K562 (cell line): ENCODE results near the gene FGFR1OP2. TPM values are rescaled to one million over a fixed set of nuclear protein-coding genes. Genes with fewer than 3 reads are reported as not detected.

Experiments
- ATAC-seq: fragments of 200-7000 bp; cut with Tn5 transposase; 3 replicates; pipeline ENCODE4 v1.9.1; 2020; ENCODE audit warnings: moderate library complexity
- BruUV-seq: library from RNA; stranded (reverse); fragments of 400-500 nt; replicated peaks from 2 replicates; lab custom pipeline; 2021; lab: Mats Ljungman, UMichigan
- CTCF ChIA-PET: fragments of 300-600 bp; formaldehyde crosslinking; extraction: SDS; loops from one replicate; lab custom pipeline; 2021; ENCODE audit warnings: low intra/inter-chr PET ratio; lab: Yijun Ruan, JAX
- POLR2A ChIA-PET: fragments of 300-600, 350-650 bp; sonication (Branson Sonifier 250); formaldehyde crosslinking; extraction: SDS; loops from one replicate; lab custom pipeline; 2021; ENCODE audit warnings: antibody characterized with exemption, inconsistent platforms; lab: Yijun Ruan, JAX
- DNase-seq, 4 experiments: peaks; one replicate each; pipeline versions ENCODE4 v3.0.0 to v3.0.0-alpha.2; 2011 to 2018; ENCODE audit warnings: low spot score in 3 of 4, mixed read lengths in 3 of 4; ENCODE audit errors: extremely low read depth in 1 of 4
- FAIRE-seq: peaks from 2 replicates; lab custom pipeline; 2011; peaks lifted over from hg19 to GRCh38; lab: Jason Lieb, UNC
- H2AFZ ChIP-seq: 2 replicates; pipeline ENCODE4 v1.6.0; 2011; ENCODE audit warnings: low read depth, low read length, control low read depth, inconsistent platforms
- H3K27ac ChIP-seq: fragments of 200-600 bp; 3 replicates; pipeline ENCODE4 v1.8.0; 2011; ENCODE audit warnings: low read depth, mild to moderate bottlenecking, control low read depth, inconsistent platforms, low read length, moderate library complexity, mixed read lengths; ENCODE audit errors: extremely low read depth
- H3K27me3 ChIP-seq, 2 experiments: fragments of 300-600 bp in 1 of 2; 2 replicates in 1 of 2; 3 replicates in 1 of 2; pipeline versions ENCODE4 v1.6.0 to v1.8.0; 2011; ENCODE audit warnings: inconsistent platforms in 2 of 2, low read length in 2 of 2, mild to moderate bottlenecking in 1 of 2, mixed read lengths in 1 of 2, moderate library complexity in 1 of 2; ENCODE audit not compliant: control insufficient read depth in 2 of 2, insufficient read depth in 2 of 2
- H3K36me3 ChIP-seq: fragments of 300-600 bp; 3 replicates; pipeline ENCODE4 v1.8.0; 2011; ENCODE audit warnings: mild to moderate bottlenecking, low read length, inconsistent platforms; ENCODE audit not compliant: control insufficient read depth, insufficient read depth
- H3K4me1 ChIP-seq, 2 experiments: fragments of 200-600 bp in 1 of 2; replicated peaks in 1 of 2; 2 replicates in 1 of 2; 3 replicates in 1 of 2; pipeline versions ENCODE4 v1.5.1 to v1.8.0; 2011; ENCODE audit warnings: inconsistent platforms in 2 of 2, low read length in 2 of 2, mild to moderate bottlenecking in 1 of 2, mixed read lengths in 1 of 2, moderate library complexity in 1 of 2; ENCODE audit not compliant: control insufficient read depth in 2 of 2, insufficient read depth in 2 of 2
- H3K4me2 ChIP-seq: 2 replicates; pipeline ENCODE4 v1.6.1; 2011; ENCODE audit warnings: low read length, control low read depth, inconsistent platforms, mixed read lengths; ENCODE audit not compliant: insufficient read depth
- H3K4me3 ChIP-seq: fragments of 200-600 bp; sonication (generic), shearing (Covaris generic); 2 replicates; pipeline ENCODE4 v1.5.1; 2016; ENCODE audit warnings: control low read depth, inconsistent platforms
- H3K79me2 ChIP-seq: fragments of 200-600 bp; 3 replicates; pipeline ENCODE4 v1.8.0; 2011; ENCODE audit warnings: low read length, inconsistent platforms; ENCODE audit not compliant: control insufficient read depth, insufficient read depth
- H3K9ac ChIP-seq, 2 experiments: 2 replicates each; pipeline versions ENCODE4 v1.6.0 to v1.6.1; 2011; ENCODE audit warnings: low read depth in 2 of 2, low read length in 2 of 2, control low read depth in 1 of 2, inconsistent platforms in 1 of 2, mild to moderate bottlenecking in 1 of 2, mixed read lengths in 1 of 2; ENCODE audit not compliant: insufficient read depth in 1 of 2
- H3K9me1 ChIP-seq: one replicate; pipeline ENCODE4 v1.6.0; 2011; ENCODE audit warnings: inconsistent platforms, mild to moderate bottlenecking, low read length, moderate library complexity; ENCODE audit not compliant: control insufficient read depth, insufficient read depth
- H3K9me3 ChIP-seq: replicated peaks from 2 replicates; pipeline ENCODE4 v1.5.1; 2011; ENCODE audit warnings: low read depth, low read length, inconsistent platforms; ENCODE audit not compliant: control insufficient read depth, insufficient read depth
- H4K20me1 ChIP-seq: replicated peaks from 2 replicates; pipeline ENCODE4 v1.6.1; 2011; ENCODE audit warnings: low read length, inconsistent platforms, mixed read lengths; ENCODE audit not compliant: control insufficient read depth, insufficient read depth
- BHLHE40 ChIP-seq: IDR thresholded peaks from 2 replicates; pipeline ENCODE4 v1.6.1; 2011; ENCODE audit warnings: low read length, improper control_type of control experiment
- CBX3 ChIP-seq, 2 experiments: IDR thresholded peaks; 1 replicate in 1 of 2; 2 replicates in 1 of 2; pipeline ENCODE4 v1.6.1; 2012; ENCODE audit warnings: inconsistent platforms in 2 of 2, low read length in 2 of 2, borderline replicate concordance in 1 of 2, control low read depth in 1 of 2
- CREBBP ChIP-seq: IDR thresholded peaks from one replicate; pipeline ENCODE4 v1.6.1; 2012; ENCODE audit warnings: low read depth, mild to moderate bottlenecking, control low read depth, inconsistent platforms, low read length
- KHSRP ChIP-seq: fragments of 450-650 bp; IDR thresholded peaks from 2 replicates; pipeline ENCODE4 v1.6.1; 2017
- RAD21 ChIP-seq, 2 experiments: fragments of 250-450 bp in 1 of 2; fragments of 450-650 bp in 1 of 2; sonication (Bioruptor Pico) in 1 of 2; formaldehyde crosslinking in 1 of 2; IDR thresholded peaks in 1 of 2; conservative IDR thresholded peaks in 1 of 2; 2 replicates each; pipeline versions ENCODE4 v1.4.0 to v1.8.0; 2020 to 2022; ENCODE audit warnings: mild to moderate bottlenecking in 2 of 2, moderate library complexity in 1 of 2
- RBM25 ChIP-seq: fragments of 200-400 bp; formaldehyde crosslinking; IDR thresholded peaks from 2 replicates; pipeline ENCODE4 v1.6.1; 2018; ENCODE audit warnings: low read length, low read depth, moderate library complexity; ENCODE audit not compliant: severe bottlenecking
- WGBS: fragments of 100-300 bp; shearing (Covaris generic); methylation state at CpG from one replicate; pipeline ENCODE4 v1.1.6; 2016; ENCODE audit warnings: low coverage, mixed read lengths; ENCODE audit not compliant: insufficient coverage; ENCODE audit errors: missing lambda C conversion rate; 5-methylcytosine and 5-hydroxymethylcytosine counted together
- in situ Hi-C: fragments of 300-500 bp; cut with MboI; formaldehyde crosslinking; loops from 4 replicates; pipeline ENCODE4 v1.15.0; 2018; ENCODE audit warnings: inconsistent platforms, mixed read lengths
- intact Hi-C: fragments of 100-400 bp; cut with micrococcal nuclease; formaldehyde crosslinking; loops from 2 replicates; pipeline ENCODE4 v1.14.2; 2022
- polyA plus RNA-seq, 8 experiments: library from polyadenylated mRNA; depleted of rRNA in 4 of 8; stranded (reverse) in 5 of 8; unstranded in 3 of 8; fragments of >200 nt; fragmentation: Nextera tagmentation in 2 of 8; fragmentation: Illumina TruSeq in 1 of 8; extraction: Ambion mirVana in 2 of 8; extraction: Trizol in 1 of 8; gene quantifications; 2 replicates each; pipeline versions ENCODE4 v1.2.1 to v1.2.3, GENCODE V29; 2011 to 2014; ENCODE audit warnings: inconsistent platforms in 1 of 8, missing spikeins in 1 of 8
- total RNA-seq, 7 experiments: library from RNA; depleted of rRNA in 6 of 7; stranded (reverse); fragments of >200 nt in 6 of 7; fragmentation: Illumina TruSeq in 2 of 7; extraction: Trizol in 2 of 7; gene quantifications; 2 replicates each; pipeline versions ENCODE4 v1.2.1 to v1.2.3, GENCODE V29; 2011 to 2021; ENCODE audit warnings: low replicate concordance in 1 of 7
- TF ChIP-seq, protein P1 (sequence below), 2 experiments: fragments of 450-650 bp in 1 of 2; sonication (generic) in 1 of 2; formaldehyde crosslinking in 1 of 2; IDR thresholded peaks in 1 of 2; conservative IDR thresholded peaks in 1 of 2; 2 replicates each; pipeline versions ENCODE4 v1.6.1 to v1.8.1; 2016 to 2023; ENCODE audit warnings: mild to moderate bottlenecking in 2 of 2, moderate library complexity in 2 of 2, inconsistent platforms in 1 of 2, missing genetic modification reagents in 1 of 2
- TF ChIP-seq, protein P2 (sequence below): fragments of 450-650 bp; formaldehyde crosslinking; IDR thresholded peaks from 2 replicates; pipeline ENCODE4 v1.4.0; 2020; ENCODE audit warnings: mild to moderate bottlenecking
- TF ChIP-seq, protein P3 (sequence below): IDR thresholded peaks from 3 replicates; pipeline ENCODE4 v1.6.1; 2011; ENCODE audit warnings: borderline replicate concordance, mild to moderate bottlenecking; ENCODE audit not compliant: insufficient read length, insufficient read depth
- TF ChIP-seq, protein P4 (sequence below): sonication (generic); formaldehyde crosslinking; IDR thresholded peaks from 2 replicates; pipeline ENCODE4 v1.4.0; 2020; ENCODE audit warnings: mild to moderate bottlenecking, missing genetic modification reagents
- TF ChIP-seq, protein P5 (sequence below): fragments of 450-650 bp; formaldehyde crosslinking; IDR thresholded peaks from 2 replicates; pipeline ENCODE4 v1.4.0; 2020; ENCODE audit warnings: mild to moderate bottlenecking, mixed read lengths

Gene FGFR1OP2
- total and polyA plus RNA-seq, 9 of the 15 experiments (the other 6 are each of a cell fraction or from before 2014, with no cell fraction given), result 31.6 to 49.0 (median 37.1) TPM

DNA sequence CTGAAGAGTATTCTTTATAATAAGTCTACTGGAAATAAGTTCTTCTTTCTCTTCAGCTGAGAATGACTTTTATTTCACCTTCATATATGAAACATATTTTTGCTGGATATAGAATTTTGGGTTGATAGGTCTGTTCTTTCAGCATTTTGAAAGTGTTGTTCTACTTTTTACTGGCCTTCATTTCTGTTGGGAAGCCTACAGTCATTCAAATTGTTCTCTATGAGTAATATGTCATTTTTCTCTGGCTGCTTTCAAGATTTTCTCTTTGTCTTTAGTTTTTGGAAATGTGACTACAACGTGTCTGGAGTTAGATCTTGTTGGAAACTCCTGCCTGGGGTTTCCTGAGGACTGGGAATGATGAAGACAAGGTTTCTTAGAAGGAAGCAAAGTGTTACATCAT is 10.0 kb downstream of the FGFR1OP2 start (continued):
- TF ChIP-seq, protein P1, sequence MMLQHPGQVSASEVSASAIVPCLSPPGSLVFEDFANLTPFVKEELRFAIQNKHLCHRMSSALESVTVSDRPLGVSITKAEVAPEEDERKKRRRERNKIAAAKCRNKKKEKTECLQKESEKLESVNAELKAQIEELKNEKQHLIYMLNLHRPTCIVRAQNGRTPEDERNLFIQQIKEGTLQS (IDR thresholded peaks at IDR 0.05), result 0 out of 2 replicates have a peak, but pooled peaks have one; percentile 56
- TF ChIP-seq, protein P1 (CRISPR knock-in tag; conservative IDR thresholded peaks at IDR 0.05), result no peak
- TF ChIP-seq CREBBP (no peak), RAD21 (CRISPR knock-in tag; conservative IDR thresholded peaks at IDR 0.05 in 1 of 2, IDR thresholded peaks at IDR 0.05 in 1 of 2) (no peak), RBM25 (peak; percentile 47)
- TF ChIP-seq, all 486 proteins: peak for 2

DNA sequence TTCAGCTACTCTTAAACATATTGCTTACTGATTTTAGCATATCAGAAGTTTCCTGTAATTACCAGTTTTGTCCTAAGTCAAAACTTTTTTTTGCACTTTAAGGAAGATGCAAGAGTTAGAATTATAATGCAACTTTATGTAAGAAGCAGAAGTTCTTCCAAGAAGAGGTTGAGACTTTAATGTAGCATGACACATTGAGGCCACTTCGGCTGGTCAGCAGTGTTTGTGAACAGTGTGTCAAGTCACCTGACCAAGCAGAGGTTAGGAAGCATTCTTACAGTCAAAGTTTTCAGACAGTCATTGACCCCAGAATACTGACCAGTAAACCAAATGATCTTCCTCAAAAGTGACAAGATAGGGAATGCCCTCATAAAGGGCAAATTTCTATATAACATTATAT is 15.2 kb downstream of the FGFR1OP2 start:
- POLR2A ChIA-PET, result interaction anchor here (0.6 kb wide), 1 partner anchor 11 kb away, joined by 3 read pairs; no protein-coding TSS in a partner anchor
- Histone ChIP-seq H3K4me2 (peak overlapping the region; percentile 30; the same call in 1 of the 2 replicates), H3K4me1 (peaks cover 4 to 7% of the 10 kb centered on the region in 2 experiments; a peak in 4 of 5 replicates), H3K36me3 (peaks cover 35% of the 10 kb centered on the region), H3K27me3 (no peaks in the 10 kb centered on the region), H3K9me3 (peaks cover under 1% of the 10 kb centered on the region; the same call in 1 of the 2 replicates), H3K9ac (peak overlapping the region in 1 of 2 experiments; percentile 4; a peak in 1 of 4 replicates), H3K79me2 (peaks cover 64% of the 10 kb centered on the region), H2AFZ (peak overlapping the region; percentile 21; the same call in 1 of the 2 replicates), H3K4me3 (no peak overlapping the region), H3K9me1 (no peaks in the 10 kb centered on the region), H4K20me1 (0 out of 2 replicates have a peak, but pooled peaks cover 5% of the 10 kb centered on the region), H3K27ac (peak overlapping the region; percentile 34; the same call in 2 of the 3 replicates)
- in situ Hi-C loops (no loop called here), intact Hi-C loops (no loop called here)
- ATAC-seq (peak; percentile 91), DNase-seq (peak in 1 of 4 experiments; percentile 58), FAIRE-seq (peak; percentile 59)
- 11% methylated on average over 1 of the region's 1 CpG for WGBS
- CTCF ChIA-PET, result no interaction called here
- BruUV-seq, result no TSS peak
- TF ChIP-seq, protein P2, sequence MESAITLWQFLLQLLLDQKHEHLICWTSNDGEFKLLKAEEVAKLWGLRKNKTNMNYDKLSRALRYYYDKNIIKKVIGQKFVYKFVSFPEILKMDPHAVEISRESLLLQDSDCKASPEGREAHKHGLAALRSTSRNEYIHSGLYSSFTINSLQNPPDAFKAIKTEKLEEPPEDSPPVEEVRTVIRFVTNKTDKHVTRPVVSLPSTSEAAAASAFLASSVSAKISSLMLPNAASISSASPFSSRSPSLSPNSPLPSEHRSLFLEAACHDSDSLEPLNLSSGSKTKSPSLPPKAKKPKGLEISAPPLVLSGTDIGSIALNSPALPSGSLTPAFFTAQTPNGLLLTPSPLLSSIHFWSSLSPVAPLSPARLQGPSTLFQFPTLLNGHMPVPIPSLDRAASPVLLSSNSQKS (CRISPR knock-in tag), result no peak
- TF ChIP-seq KHSRP (no peak), CBX3 (IDR thresholded peaks at IDR 0.05; ENCODE audit: borderline replicate concordance in 1 of 2, low read length in 2 of 2) (no peak), BHLHE40 (peak; percentile 74)
- TF ChIP-seq, protein P3, sequence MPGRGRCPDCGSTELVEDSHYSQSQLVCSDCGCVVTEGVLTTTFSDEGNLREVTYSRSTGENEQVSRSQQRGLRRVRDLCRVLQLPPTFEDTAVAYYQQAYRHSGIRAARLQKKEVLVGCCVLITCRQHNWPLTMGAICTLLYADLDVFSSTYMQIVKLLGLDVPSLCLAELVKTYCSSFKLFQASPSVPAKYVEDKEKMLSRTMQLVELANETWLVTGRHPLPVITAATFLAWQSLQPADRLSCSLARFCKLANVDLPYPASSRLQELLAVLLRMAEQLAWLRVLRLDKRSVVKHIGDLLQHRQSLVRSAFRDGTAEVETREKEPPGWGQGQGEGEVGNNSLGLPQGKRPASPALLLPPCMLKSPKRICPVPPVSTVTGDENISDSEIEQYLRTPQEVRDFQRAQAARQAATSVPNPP, result no peak
- TF ChIP-seq, protein P4, sequence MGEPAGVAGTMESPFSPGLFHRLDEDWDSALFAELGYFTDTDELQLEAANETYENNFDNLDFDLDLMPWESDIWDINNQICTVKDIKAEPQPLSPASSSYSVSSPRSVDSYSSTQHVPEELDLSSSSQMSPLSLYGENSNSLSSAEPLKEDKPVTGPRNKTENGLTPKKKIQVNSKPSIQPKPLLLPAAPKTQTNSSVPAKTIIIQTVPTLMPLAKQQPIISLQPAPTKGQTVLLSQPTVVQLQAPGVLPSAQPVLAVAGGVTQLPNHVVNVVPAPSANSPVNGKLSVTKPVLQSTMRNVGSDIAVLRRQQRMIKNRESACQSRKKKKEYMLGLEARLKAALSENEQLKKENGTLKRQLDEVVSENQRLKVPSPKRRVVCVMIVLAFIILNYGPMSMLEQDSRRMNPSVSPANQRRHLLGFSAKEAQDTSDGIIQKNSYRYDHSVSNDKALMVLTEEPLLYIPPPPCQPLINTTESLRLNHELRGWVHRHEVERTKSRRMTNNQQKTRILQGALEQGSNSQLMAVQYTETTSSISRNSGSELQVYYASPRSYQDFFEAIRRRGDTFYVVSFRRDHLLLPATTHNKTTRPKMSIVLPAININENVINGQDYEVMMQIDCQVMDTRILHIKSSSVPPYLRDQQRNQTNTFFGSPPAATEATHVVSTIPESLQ (CRISPR knock-in tag), result no peak
- TF ChIP-seq, protein P5, sequence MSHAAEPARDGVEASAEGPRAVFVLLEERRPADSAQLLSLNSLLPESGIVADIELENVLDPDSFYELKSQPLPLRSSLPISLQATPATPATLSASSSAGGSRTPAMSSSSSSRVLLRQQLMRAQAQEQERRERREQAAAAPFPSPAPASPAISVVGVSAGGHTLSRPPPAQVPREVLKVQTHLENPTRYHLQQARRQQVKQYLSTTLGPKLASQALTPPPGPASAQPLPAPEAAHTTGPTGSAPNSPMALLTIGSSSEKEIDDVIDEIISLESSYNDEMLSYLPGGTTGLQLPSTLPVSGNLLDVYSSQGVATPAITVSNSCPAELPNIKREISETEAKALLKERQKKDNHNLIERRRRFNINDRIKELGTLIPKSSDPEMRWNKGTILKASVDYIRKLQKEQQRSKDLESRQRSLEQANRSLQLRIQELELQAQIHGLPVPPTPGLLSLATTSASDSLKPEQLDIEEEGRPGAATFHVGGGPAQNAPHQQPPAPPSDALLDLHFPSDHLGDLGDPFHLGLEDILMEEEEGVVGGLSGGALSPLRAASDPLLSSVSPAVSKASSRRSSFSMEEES (CRISPR knock-in tag), result 0 out of 2 replicates have a peak, but pooled peaks have one; percentile 4
